C1 segment of cervical spinal cord (tissue), 14 donors: Measurements from ENCODE around the gene INMT.

Experiments used
- DNase-seq, 14 donors: peaks; one replicate each; lab custom pipeline; 2025; lab: John Stamatoyannopoulos, UW

The INMT gene

GRCh38 chr7:30727061-30727945, 24.6 kb upstream of the INMT start:
- DNase-seq = no peak

- no peak for DNase-seq
Observed at GRCh38 chr7:30728591-30729100, 23.3 kb upstream of the INMT start.

GRCh38 chr7:30729642-30730041, 22.3 kb upstream of the INMT start:
- no peak for DNase-seq

- DNase-seq = no peak
Observed at GRCh38 chr7:30730097-30730496, 21.8 kb upstream of the INMT start.

- no peak for DNase-seq
Observed at GRCh38 chr7:30730996-30731395, 20.9 kb upstream of the INMT start.

- no peak for DNase-seq
Observed at GRCh38 chr7:30731581-30731980, 20.4 kb upstream of the INMT start.

GRCh38 chr7:30732606-30733005, 19.3 kb upstream of the INMT start:
- DNase-seq = no peak

GRCh38 chr7:30733216-30733615, 18.7 kb upstream of the INMT start:
- no peak for DNase-seq

GRCh38 chr7:30733691-30734090, 18.2 kb upstream of the INMT start:
- no peak for DNase-seq

GRCh38 chr7:30734497-30734896, 17.4 kb upstream of the INMT start:
- DNase-seq = no peak

- DNase-seq = no peak
Observed at GRCh38 chr7:30735631-30736030, 16.3 kb upstream of the INMT start.

GRCh38 chr7:30736291-30736690, 15.6 kb upstream of the INMT start:
- no peak for DNase-seq

GRCh38 chr7:30738026-30738915, 13.7 kb upstream of the INMT start:
- DNase-seq = no peak

GRCh38 chr7:30739691-30740090, 12.2 kb upstream of the INMT start:
- DNase-seq = no peak

GRCh38 chr7:30740417-30741181, 11.3 kb upstream of the INMT start:
- peak in 13 of 14 donors; percentile 4 to 67 (median 43) for DNase-seq

- DNase-seq = no peak
Observed at GRCh38 chr7:30741289-30741688, 10.6 kb upstream of the INMT start.

- DNase-seq = peak in 1 of 14 donors; percentile 3
Observed at GRCh38 chr7:30743371-30744074, 8.4 kb upstream of the INMT start.

- no peak for DNase-seq
Observed at GRCh38 chr7:30744075-30744417, 7.9 kb upstream of the INMT start.

GRCh38 chr7:30745261-30745941, 6.5 kb upstream of the INMT start:
- DNase-seq = no peak

GRCh38 chr7:30750010-30750409, 1.9 kb upstream of the INMT start:
- no peak for DNase-seq
